HL-60 (cell line): Measurements from ENCODE around the gene VWA3B.

Experiments used
- GABPA ChIP-seq: IDR thresholded peaks from 2 replicates; pipeline ENCODE4 v1.6.1; 2012; ENCODE audit warnings: low read depth
- POLR2AphosphoS5 ChIP-seq: IDR thresholded peaks from 2 replicates; pipeline ENCODE4 v1.6.1; 2012; ENCODE audit warnings: low read depth
- TF ChIP-seq, protein P1 (sequence below): IDR thresholded peaks from one replicate; pipeline ENCODE4 v1.5.1; 2011; ENCODE audit warnings: low read length, control low read depth, inconsistent platforms; ENCODE audit not compliant: insufficient read depth
- TF ChIP-seq, protein P2 (sequence below): IDR thresholded peaks from 2 replicates; pipeline ENCODE4 v1.6.1; 2012; ENCODE audit warnings: low read depth; ENCODE audit not compliant: insufficient replicate concordance

DNA sequence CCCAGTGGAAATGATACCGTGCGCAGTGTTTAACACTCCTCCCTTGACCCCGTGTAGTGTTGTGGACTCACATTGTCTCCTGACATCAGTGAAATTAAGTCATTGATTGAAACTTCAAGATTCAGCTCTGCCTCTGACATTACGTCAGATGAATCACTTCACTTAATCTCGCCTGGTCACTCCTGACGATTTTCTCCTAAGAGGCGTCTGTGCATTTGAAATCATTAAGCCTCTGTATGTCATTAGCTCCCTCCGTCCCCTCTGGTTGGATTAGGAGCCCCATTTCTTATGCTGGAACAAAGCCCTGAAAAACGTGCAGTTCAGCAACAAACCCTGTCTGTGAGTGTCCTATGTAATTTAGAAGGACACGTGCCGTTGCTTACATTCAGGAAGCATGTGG lies 222.6 kb downstream of the VWA3B start:
- TF ChIP-seq, protein P1, sequence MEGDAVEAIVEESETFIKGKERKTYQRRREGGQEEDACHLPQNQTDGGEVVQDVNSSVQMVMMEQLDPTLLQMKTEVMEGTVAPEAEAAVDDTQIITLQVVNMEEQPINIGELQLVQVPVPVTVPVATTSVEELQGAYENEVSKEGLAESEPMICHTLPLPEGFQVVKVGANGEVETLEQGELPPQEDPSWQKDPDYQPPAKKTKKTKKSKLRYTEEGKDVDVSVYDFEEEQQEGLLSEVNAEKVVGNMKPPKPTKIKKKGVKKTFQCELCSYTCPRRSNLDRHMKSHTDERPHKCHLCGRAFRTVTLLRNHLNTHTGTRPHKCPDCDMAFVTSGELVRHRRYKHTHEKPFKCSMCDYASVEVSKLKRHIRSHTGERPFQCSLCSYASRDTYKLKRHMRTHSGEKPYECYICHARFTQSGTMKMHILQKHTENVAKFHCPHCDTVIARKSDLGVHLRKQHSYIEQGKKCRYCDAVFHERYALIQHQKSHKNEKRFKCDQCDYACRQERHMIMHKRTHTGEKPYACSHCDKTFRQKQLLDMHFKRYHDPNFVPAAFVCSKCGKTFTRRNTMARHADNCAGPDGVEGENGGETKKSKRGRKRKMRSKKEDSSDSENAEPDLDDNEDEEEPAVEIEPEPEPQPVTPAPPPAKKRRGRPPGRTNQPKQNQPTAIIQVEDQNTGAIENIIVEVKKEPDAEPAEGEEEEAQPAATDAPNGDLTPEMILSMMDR, result no peak
- TF ChIP-seq, protein P2, sequence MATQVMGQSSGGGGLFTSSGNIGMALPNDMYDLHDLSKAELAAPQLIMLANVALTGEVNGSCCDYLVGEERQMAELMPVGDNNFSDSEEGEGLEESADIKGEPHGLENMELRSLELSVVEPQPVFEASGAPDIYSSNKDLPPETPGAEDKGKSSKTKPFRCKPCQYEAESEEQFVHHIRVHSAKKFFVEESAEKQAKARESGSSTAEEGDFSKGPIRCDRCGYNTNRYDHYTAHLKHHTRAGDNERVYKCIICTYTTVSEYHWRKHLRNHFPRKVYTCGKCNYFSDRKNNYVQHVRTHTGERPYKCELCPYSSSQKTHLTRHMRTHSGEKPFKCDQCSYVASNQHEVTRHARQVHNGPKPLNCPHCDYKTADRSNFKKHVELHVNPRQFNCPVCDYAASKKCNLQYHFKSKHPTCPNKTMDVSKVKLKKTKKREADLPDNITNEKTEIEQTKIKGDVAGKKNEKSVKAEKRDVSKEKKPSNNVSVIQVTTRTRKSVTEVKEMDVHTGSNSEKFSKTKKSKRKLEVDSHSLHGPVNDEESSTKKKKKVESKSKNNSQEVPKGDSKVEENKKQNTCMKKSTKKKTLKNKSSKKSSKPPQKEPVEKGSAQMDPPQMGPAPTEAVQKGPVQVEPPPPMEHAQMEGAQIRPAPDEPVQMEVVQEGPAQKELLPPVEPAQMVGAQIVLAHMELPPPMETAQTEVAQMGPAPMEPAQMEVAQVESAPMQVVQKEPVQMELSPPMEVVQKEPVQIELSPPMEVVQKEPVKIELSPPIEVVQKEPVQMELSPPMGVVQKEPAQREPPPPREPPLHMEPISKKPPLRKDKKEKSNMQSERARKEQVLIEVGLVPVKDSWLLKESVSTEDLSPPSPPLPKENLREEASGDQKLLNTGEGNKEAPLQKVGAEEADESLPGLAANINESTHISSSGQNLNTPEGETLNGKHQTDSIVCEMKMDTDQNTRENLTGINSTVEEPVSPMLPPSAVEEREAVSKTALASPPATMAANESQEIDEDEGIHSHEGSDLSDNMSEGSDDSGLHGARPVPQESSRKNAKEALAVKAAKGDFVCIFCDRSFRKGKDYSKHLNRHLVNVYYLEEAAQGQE, result no peak
- TF ChIP-seq POLR2AphosphoS5 (no peak), GABPA (no peak)
